Mesenchymal stem cell (in vitro differentiated cells and primary cell): ENCODE results near the gene GNG4.
"Not testable (repeated sequence)": the region's sequence is repeated elsewhere in the genome, so short reads cannot be mapped to it uniquely, and the experiment has no call there.

Experiments used
- DNase-seq: peaks from one replicate; pipeline ENCODE4 v3.0.0-alpha.2; 2013
- H2AFZ ChIP-seq: one replicate; pipeline ENCODE4 v1.6.1; 2013; ENCODE audit warnings: low read depth, mild to moderate bottlenecking, control low read depth, inconsistent platforms, low read length, moderate library complexity
- H2AK5ac ChIP-seq: 2 replicates; pipeline ENCODE4 v1.6.1; 2013; ENCODE audit warnings: low read length, moderate library complexity, mild to moderate bottlenecking, inconsistent platforms; ENCODE audit not compliant: severe bottlenecking
- H2BK120ac ChIP-seq: one replicate; pipeline ENCODE4 v1.6.1; 2013; ENCODE audit warnings: low read depth, mild to moderate bottlenecking, inconsistent platforms, low read length, moderate library complexity
- H2BK12ac ChIP-seq, 2 experiments: one replicate each; pipeline ENCODE4 v1.6.1; 2013; ENCODE audit warnings: inconsistent platforms in 2 of 2, low read length in 2 of 2, mild to moderate bottlenecking in 2 of 2, moderate library complexity in 2 of 2, control low read depth in 1 of 2
- H2BK15ac ChIP-seq: one replicate; pipeline ENCODE4 v1.6.1; 2013; ENCODE audit warnings: mild to moderate bottlenecking, low read depth, inconsistent platforms; ENCODE audit not compliant: poor library complexity, severe bottlenecking
- H2BK5ac ChIP-seq: 2 replicates; pipeline ENCODE4 v1.6.1; 2013; ENCODE audit warnings: low read depth, mild to moderate bottlenecking, low read length, control low read depth, inconsistent platforms; ENCODE audit not compliant: poor library complexity, severe bottlenecking
- H3K14ac ChIP-seq, 2 experiments: one replicate each; pipeline ENCODE4 v1.6.1; 2013; ENCODE audit warnings: inconsistent platforms in 2 of 2, low read length in 2 of 2, control low read depth in 1 of 2, mild to moderate bottlenecking in 1 of 2, moderate library complexity in 1 of 2
- H3K18ac ChIP-seq, 2 experiments: one replicate each; pipeline ENCODE4 v1.6.1; 2013; ENCODE audit warnings: inconsistent platforms in 2 of 2, low read length in 2 of 2, control low read depth in 1 of 2, low read depth in 1 of 2, mild to moderate bottlenecking in 1 of 2
- H3K23ac ChIP-seq, 2 experiments: one replicate each; pipeline ENCODE4 v1.6.1; 2013; ENCODE audit warnings: inconsistent platforms in 2 of 2, low read length in 2 of 2, mild to moderate bottlenecking in 2 of 2, moderate library complexity in 2 of 2, control low read depth in 1 of 2
- H3K27ac ChIP-seq: 2 replicates; pipeline ENCODE4 v1.5.1; 2013; ENCODE audit warnings: mild to moderate bottlenecking, moderate library complexity, low read length, control low read depth, inconsistent platforms; ENCODE audit not compliant: poor library complexity, severe bottlenecking
- H3K27me3 ChIP-seq, 2 experiments: 2 replicates each; pipeline versions ENCODE4 v1.6.1 to v1.7.0; 2013; ENCODE audit warnings: low read length in 2 of 2, mild to moderate bottlenecking in 2 of 2, moderate library complexity in 2 of 2, control low read depth in 1 of 2, inconsistent platforms in 1 of 2; ENCODE audit not compliant: control insufficient read depth in 1 of 2, insufficient read depth in 1 of 2
- H3K36me3 ChIP-seq, 2 experiments: 2 replicates each; pipeline versions ENCODE4 v1.6.1 to v1.7.0; 2013; ENCODE audit warnings: low read length in 2 of 2, control low read depth in 1 of 2, inconsistent platforms in 1 of 2, low read depth in 1 of 2, mild to moderate bottlenecking in 1 of 2; ENCODE audit not compliant: insufficient read depth in 2 of 2, control insufficient read depth in 1 of 2
- H3K4ac ChIP-seq, 2 experiments: one replicate each; pipeline ENCODE4 v1.6.1; 2013; ENCODE audit warnings: inconsistent platforms in 2 of 2, low read length in 2 of 2, mild to moderate bottlenecking in 2 of 2, moderate library complexity in 2 of 2, control low read depth in 1 of 2, low read depth in 1 of 2
- H3K4me1 ChIP-seq: 2 replicates; pipeline ENCODE4 v1.6.1; 2013; ENCODE audit warnings: low read depth, low read length, control low read depth; ENCODE audit not compliant: control insufficient read depth, insufficient read depth
- H3K4me2 ChIP-seq: 2 replicates; pipeline ENCODE4 v1.6.1; 2013; ENCODE audit warnings: low read length, mild to moderate bottlenecking, inconsistent platforms; ENCODE audit not compliant: poor library complexity, severe bottlenecking
- H3K4me3 ChIP-seq, 2 experiments: 2 replicates each; pipeline versions ENCODE4 v1.5.1 to v1.7.0; 2013; ENCODE audit warnings: low read length in 2 of 2, mild to moderate bottlenecking in 2 of 2, control low read depth in 1 of 2, low read depth in 1 of 2; ENCODE audit not compliant: insufficient read depth in 1 of 2
- H3K79me1 ChIP-seq: replicated peaks from 2 replicates; pipeline ENCODE4 v1.6.1; 2013; ENCODE audit warnings: mild to moderate bottlenecking, control low read depth, low read length, inconsistent platforms; ENCODE audit not compliant: poor library complexity, severe bottlenecking
- H3K9ac ChIP-seq: 2 replicates; pipeline ENCODE4 v1.7.0; 2013; ENCODE audit warnings: mild to moderate bottlenecking, low read length, moderate library complexity
- H3K9me3 ChIP-seq: 2 replicates; pipeline ENCODE4 v1.7.0; 2013; ENCODE audit warnings: mild to moderate bottlenecking, low read length; ENCODE audit not compliant: control insufficient read depth
- H4K8ac ChIP-seq: one replicate; pipeline ENCODE4 v1.6.1; 2013; ENCODE audit warnings: inconsistent platforms, mild to moderate bottlenecking, low read length, moderate library complexity
- H4K91ac ChIP-seq: one replicate; pipeline ENCODE4 v1.6.1; 2013; ENCODE audit warnings: mild to moderate bottlenecking, low read length, inconsistent platforms
- WGBS: methylation state at CpG from one replicate; pipeline ENCODE4 v1.1.7; 2013; ENCODE audit warnings: mixed read lengths; 5-methylcytosine and 5-hydroxymethylcytosine counted together

Gene GNG4

GRCh38 chr1:235579891-235580290 is 69.7 kb downstream of the GNG4 start:
- no peak overlapping the region for H2BK15ac ChIP-seq
- H3K36me3 ChIP-seq, result no peaks in the 10 kb centered on the region
- H3K9me3 ChIP-seq, result no peaks in the 10 kb centered on the region
- no peak overlapping the region for H3K4me2 ChIP-seq
- no peak overlapping the region for H4K91ac ChIP-seq
- no peaks in the 10 kb centered on the region for H3K4me1 ChIP-seq
- H2AK5ac ChIP-seq, result no peak overlapping the region
- no peak overlapping the region for H3K27ac ChIP-seq
- no peak overlapping the region for H3K18ac ChIP-seq
- no peak overlapping the region for H2BK120ac ChIP-seq
- H2BK5ac ChIP-seq, result no peak overlapping the region
- no peaks in the 10 kb centered on the region for H3K79me1 ChIP-seq
- H3K4me3 ChIP-seq, result no peak overlapping the region
- no peak overlapping the region for H2AFZ ChIP-seq
- H3K9ac ChIP-seq, result no peak overlapping the region
- no peak overlapping the region for H3K14ac ChIP-seq
- H2BK12ac ChIP-seq, result no peak overlapping the region
- no peak overlapping the region for H3K23ac ChIP-seq
- H3K4ac ChIP-seq, result no peak overlapping the region
- WGBS, result 74% methylated on average over 3 of the region's 3 CpGs
- DNase-seq, result no peak
- peaks cover 25 to 32% of the 10 kb centered on the region in 2 experiments for H3K27me3 ChIP-seq
- no peak overlapping the region for H4K8ac ChIP-seq

- Histone ChIP-seq H3K4me3 (no peak overlapping the region), H3K4me1 (no peaks in the 10 kb centered on the region), H2AFZ (no peak overlapping the region), H3K36me3 (no peaks in the 10 kb centered on the region), H3K14ac (no peak overlapping the region), H3K27me3 (no peaks in the 10 kb centered on the region), H2BK12ac (no peak overlapping the region), H3K9ac (no peak overlapping the region), H2BK15ac (no peak overlapping the region), H3K4me2 (no peak overlapping the region), H2AK5ac (no peak overlapping the region), H2BK120ac (no peak overlapping the region), H3K79me1 (no peaks in the 10 kb centered on the region), H3K9me3 (no peaks in the 10 kb centered on the region), H3K4ac (no peak overlapping the region), H4K91ac (no peak overlapping the region), H4K8ac (no peak overlapping the region), H3K18ac (no peak overlapping the region), H2BK5ac (no peak overlapping the region), H3K23ac (no peak overlapping the region), H3K27ac (no peak overlapping the region)
- 85% methylated on average over 6 of the region's 6 CpGs for WGBS
- no peak for DNase-seq
These were observed 74.0 kb downstream of the GNG4 start for GRCh38 chr1:235575597-235575996.

- no peak overlapping the region for H2BK5ac ChIP-seq
- no peak overlapping the region for H4K8ac ChIP-seq
- no peak overlapping the region for H3K18ac ChIP-seq
- WGBS, result 85% methylated on average over 2 of the region's 2 CpGs
- no peak overlapping the region for H2BK12ac ChIP-seq
- H3K79me1 ChIP-seq, result no peaks in the 10 kb centered on the region
- no peak overlapping the region for H3K23ac ChIP-seq
- no peaks in the 10 kb centered on the region for H3K27me3 ChIP-seq
- H3K14ac ChIP-seq, result no peak overlapping the region
- no peak overlapping the region for H2BK15ac ChIP-seq
- no peak for DNase-seq
- H3K36me3 ChIP-seq, result no peaks in the 10 kb centered on the region
- H2BK120ac ChIP-seq, result no peak overlapping the region
- H3K9ac ChIP-seq, result no peak overlapping the region
- H3K27ac ChIP-seq, result no peak overlapping the region
- H4K91ac ChIP-seq, result no peak overlapping the region
- no peak overlapping the region for H3K4me3 ChIP-seq
- H2AK5ac ChIP-seq, result no peak overlapping the region
- no peak overlapping the region for H3K4ac ChIP-seq
- H3K4me2 ChIP-seq, result no peak overlapping the region
- no peaks in the 10 kb centered on the region for H3K9me3 ChIP-seq
- H3K4me1 ChIP-seq, result no peaks in the 10 kb centered on the region
- H2AFZ ChIP-seq, result no peak overlapping the region
These were observed 75.7 kb downstream of the GNG4 start for GRCh38 chr1:235573880-235574279.

- not testable (repeated sequence) for DNase-seq, H3K4me2 ChIP-seq, H3K4me3 ChIP-seq, H3K23ac ChIP-seq, H4K8ac ChIP-seq, H3K27ac ChIP-seq, H3K9me3 ChIP-seq, H2BK120ac ChIP-seq, H2AFZ ChIP-seq, H2BK15ac ChIP-seq, H3K36me3 ChIP-seq, H3K27me3 ChIP-seq, H3K4ac ChIP-seq, H3K9ac ChIP-seq, H3K79me1 ChIP-seq, H4K91ac ChIP-seq, H2BK12ac ChIP-seq, H2AK5ac ChIP-seq, H3K18ac ChIP-seq, H2BK5ac ChIP-seq, H3K4me1 ChIP-seq, H3K14ac ChIP-seq
- WGBS, result 95% methylated on average over 5 of the region's 5 CpGs
These were observed 76.6 kb downstream of the GNG4 start for GRCh38 chr1:235572971-235573370.
